HG03280 (cell line): Measurements from ENCODE around the gene F2RL2.

ENCODE experiments used
- ATAC-seq: cut with Tn5 transposase; IDR thresholded peaks from one replicate; pipeline ENCODE4 v1.9.1; 2021; ENCODE audit warnings: mild to moderate bottlenecking, moderate library complexity; ENCODE audit not compliant: unreplicated experiment

Gene F2RL2

DNA sequence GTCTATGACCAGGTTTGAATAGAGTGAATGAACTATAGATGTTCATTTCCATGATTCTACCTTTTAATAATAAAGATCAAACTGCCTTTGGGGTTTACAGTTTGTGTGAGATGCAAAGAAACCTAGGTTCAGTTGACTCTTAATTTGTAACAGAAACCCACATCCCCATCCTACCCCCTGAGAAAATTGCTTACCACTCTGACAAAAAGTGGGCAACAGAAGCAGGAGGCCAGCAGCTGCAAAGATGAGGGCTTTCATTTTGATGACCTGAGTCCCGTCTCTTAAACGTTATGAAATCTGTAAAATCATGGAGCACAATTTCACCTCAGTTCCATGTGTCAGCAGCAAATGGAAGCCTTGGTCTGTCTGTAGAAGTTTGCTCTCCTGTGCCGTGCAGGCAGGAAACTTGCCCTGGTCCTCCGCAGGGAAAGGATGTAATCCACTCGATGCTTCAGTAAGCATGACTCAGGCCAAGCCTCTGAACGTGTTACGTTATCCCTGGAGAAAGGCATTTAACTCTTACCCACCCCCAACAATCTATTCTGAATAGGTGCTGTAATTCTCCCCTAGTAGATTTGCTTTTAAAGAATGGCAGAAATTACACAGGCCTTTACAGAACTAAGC is at the start of gene F2RL2:
F2RL2 (minus strand) TSS at position 431 of the 624 bp plus-strand sequence; CDS start at position 258, 173 bp downstream.
- ATAC-seq: no peak

GRCh38 chr5:76672242-76672641 is 49.0 kb upstream of the F2RL2 start:
- no peak for ATAC-seq

DNA sequence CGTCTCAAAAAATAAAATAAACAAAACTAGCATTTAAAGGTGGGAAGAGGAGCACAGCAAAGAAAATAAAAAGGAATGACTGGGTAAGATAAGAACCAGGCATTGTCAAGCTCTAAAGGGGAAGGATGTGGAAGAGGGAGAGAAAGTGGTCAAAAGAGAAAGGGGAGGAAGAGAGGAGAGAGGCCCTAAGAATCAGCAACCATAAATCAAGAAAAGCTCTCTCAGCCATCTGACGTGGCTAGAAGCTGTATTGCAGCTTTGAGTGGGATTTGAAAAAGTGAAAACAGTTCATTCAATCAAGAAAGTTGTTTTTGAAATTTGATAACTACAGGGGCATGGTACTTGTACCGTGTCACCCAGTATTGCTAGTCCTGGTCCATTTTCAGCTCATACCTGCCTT is 47.3 kb upstream of the F2RL2 start:
- no peak for ATAC-seq

- no peak for ATAC-seq
Observed at GRCh38 chr5:76669245-76669644, 46.0 kb upstream of the F2RL2 start.

- no peak for ATAC-seq
Observed at GRCh38 chr5:76667495-76667894, 44.3 kb upstream of the F2RL2 start.

- no peak for ATAC-seq
Observed at GRCh38 chr5:76664079-76664478, 40.9 kb upstream of the F2RL2 start.

DNA sequence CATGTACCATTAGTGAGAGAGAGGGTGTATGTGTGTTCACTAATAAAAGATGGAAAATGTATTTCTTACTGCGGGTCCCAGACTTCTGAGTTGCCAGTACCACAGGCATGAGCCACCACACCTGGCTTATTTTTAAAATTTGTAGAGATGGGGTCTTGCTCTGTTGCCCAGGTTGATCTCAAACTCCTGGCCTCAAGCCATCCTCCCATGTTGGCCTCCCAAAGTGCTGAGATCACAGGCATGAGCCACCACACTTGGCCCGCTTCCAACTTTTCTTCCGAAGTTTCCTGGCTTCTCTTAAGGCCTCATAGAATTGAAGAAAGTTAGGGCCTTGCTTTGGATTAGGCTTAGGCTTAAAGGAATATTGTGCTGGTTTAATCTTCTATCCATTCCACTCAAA is 40.4 kb upstream of the F2RL2 start:
- no peak for ATAC-seq

GRCh38 chr5:76662521-76662920 is 39.3 kb upstream of the F2RL2 start:
- no peak for ATAC-seq

DNA sequence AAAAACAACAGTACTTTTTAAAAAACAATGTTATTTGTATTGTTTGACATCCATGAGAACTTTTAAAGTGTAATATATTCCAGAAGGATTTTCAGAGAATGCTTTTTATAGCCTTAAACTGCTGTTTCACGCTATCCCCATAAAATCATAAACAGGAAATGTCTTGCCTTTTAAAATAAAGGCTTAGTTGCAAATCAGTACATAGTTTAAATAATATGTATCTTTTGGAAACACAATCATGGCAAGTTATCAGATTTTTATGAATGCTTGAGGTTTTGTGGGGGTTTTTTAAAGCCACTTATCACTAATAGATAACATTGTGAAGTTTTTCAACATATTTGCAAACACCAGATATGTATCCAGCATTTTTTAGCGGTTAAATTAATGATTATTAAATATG is 37.2 kb upstream of the F2RL2 start:
- no peak for ATAC-seq

DNA sequence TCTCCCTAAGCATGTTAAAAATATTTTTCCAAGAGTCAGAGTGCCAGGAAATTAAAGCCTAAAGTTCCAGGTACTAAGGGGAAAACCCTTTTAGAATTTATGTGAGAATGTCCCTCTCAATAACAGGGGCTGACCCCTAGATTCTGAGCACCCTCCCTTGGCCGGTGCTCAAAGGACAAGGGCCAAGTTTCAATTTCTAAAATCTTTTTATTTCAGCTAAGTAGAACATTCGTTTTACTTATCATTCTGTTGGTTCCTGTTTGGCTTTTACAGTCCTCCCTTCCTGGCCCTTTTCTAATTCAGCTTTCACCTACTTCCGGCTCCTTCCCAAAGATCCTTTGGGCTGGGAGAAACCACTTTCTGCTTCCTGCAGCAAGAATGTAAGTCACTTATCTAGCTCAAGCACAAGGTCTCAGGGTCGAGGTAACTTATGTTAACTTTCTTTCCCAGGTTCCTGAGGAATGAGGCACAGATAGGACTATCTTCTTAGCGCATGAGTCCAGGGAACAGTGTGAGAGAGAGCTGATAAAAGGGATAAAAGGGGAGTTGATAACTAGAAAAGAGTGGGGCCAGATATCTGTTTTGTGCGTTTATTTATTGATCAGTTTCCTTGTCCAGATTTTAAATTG is 34.6 kb upstream of the F2RL2 start:
- ATAC-seq: no peak

GRCh38 chr5:76657091-76657490 is 33.9 kb upstream of the F2RL2 start:
- ATAC-seq: no peak

DNA sequence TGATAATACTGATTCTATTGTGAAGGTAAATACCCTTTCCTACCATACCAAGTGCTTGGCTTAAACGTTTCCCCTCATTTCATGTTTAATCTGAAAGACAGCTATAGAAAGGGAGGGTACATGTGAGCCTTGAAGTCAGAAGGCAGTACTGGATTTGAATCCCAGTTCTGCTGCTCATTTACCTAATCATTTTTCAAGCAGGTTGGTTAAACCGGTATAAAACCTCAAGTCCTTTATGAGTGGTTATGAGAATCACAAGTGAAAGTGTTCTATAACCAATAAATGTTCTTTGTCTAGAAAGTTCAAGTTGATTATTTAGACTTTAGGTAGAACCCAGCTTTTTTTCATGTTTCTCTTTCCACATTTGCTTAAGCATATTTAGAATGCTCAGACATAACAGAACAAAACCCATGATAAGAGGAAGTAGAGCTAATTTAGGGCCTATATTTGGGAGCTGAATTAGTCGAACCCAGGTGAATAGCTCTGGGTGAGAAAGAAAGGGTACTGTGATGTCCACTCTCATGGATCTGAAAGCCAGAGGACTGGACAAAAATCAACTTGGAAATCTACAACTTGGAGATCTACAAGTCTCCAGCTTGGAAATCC is 29.7 kb upstream of the F2RL2 start:
- ATAC-seq: no peak

DNA sequence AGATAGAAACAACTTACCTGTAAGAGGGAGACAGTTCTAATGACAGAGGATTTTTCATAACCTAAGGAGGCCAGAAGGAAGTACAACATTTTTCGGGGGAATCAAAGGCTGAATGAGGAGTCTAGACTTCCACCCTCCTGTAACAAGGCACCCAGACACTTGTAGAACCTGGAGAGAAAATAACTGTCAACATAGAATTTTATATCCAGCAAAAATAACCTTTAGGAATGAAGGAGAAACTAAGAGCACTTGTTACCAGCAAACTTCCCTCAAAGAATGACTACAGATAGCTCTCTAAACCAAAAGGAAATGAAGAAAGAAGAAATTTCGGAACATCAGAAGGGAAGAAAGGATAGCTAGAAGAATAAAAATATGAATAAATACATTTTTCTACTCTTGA is 25.9 kb upstream of the F2RL2 start:
- no peak for ATAC-seq

DNA sequence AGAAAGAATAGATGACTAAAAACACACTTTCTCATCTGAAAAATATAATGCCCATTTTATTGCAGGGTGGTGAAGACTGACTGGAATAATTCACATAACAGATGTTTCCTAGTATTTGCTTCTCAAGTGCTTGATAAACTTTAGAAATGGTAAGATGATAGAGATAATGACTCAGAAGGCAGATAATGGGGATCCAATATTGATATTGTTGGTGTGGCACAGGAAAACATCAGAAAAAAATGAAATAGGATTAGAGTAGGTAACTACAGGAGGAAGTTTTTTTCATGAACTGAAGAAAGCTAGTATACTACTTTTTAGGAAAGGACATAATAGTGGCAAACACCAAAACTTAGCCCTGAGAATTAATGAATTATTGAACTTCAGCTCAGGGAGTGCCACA is 20.2 kb upstream of the F2RL2 start:
- no peak for ATAC-seq

DNA sequence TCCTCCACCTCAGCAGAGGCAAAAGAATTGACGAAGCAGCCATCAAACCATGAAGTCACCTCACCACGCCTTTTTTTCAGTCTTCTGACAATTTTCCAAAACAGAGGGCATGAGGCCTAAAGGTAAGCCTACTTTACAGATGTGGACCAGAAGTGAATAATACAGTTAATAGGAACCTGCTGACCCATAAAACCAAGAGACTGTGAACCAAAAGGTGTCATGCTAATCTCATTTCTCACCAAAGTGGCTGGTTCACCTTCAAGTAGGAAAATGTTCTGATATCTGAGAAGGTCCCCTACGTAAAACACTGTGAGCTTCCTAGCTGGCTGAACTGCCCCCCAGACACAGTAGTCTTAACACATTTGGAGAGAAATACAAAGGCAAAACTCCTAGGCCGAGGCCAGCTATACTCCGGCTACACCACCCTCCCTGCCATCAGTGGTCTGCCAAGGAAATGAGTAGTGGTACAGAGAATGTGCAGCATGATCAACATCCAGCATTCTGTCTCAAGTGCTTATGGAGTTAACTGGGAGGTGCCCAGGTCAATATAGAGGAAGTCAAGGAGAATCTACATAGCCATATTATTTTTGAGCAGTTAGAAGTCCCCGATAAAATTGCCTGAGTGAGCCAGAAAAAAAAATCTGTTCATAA is 19.3 kb upstream of the F2RL2 start:
- no peak for ATAC-seq

GRCh38 chr5:76641514-76642120 is 18.4 kb upstream of the F2RL2 start:
- ATAC-seq: no peak

DNA sequence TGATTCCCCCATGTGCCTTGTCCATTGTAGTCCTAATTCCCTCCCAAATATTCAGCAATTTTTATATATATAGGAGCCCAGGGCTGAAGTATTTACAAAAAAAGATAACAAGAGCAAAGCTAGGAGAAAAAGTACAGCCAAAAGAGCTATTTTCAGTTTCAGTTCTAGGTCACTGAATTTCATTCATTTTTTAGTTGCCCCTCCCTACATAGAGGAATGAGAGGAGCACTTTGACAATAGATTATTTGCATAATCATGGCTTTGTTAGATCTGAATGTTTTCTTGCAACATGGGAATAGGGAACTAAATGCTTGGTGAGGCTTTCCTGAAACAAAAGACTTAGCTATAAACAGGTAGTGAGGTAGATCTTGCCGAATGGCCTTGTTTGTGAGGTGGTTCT is 15.3 kb upstream of the F2RL2 start:
- no peak for ATAC-seq

DNA sequence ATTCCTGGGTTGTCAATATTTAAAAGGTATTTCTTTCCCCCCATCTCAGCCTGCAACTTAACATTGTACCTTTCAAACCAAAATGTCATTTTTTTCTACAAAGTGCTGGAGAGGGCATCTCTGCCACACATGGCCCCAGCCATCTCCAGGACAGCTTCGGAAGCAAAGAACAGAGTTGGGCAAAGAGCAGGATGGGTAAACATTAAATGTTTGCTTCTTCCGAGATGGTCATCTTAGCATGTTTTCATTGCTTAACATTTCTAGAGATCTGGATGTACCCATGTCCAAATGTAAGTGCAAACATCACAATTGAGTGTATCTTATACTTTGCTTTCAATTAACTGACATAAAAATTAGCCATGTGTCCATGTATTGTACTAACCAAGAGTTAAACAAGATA is 14.3 kb upstream of the F2RL2 start:
- no peak for ATAC-seq

- ATAC-seq: no peak
Observed at GRCh38 chr5:76634661-76635060, 11.5 kb upstream of the F2RL2 start.

GRCh38 chr5:76626738-76627137 is 3.5 kb upstream of the F2RL2 start:
- ATAC-seq: no peak

DNA sequence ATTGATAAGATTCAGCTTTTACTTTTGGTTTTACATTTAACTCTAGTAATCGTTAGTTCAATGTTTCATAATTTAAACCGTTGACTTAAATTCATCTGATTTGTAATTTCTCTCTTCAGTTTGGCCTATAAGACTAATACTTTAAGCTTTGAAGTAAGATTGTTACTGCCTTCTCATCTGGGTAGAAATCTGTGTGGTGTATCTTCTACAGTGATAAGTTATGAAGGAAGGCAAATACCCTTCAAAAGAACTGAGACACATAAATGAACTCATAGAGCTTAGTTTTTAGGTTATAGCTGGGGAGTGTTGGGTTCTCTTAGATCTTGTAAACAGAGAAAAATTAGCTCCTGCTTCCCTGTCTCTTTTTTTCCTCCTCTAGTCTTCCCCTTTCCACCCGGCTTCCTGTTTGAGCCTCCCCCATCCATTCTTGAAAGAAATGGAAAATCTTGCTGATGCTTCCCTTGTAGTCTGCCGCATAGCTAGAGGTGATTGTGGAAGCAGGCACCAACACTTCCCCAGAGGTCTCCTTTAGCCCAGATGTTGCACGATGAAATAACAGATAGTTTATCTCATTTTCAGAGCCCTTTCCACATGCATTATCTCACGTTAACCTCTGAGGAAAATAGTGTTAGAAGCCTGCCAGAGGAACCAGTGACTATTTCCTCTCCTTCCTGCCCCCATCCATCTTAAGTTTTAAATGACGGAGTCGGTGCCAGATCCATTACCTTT is 2.0 kb upstream of the F2RL2 start:
- ATAC-seq: no peak
